Measurements from ENCODE around the gene KCTD15.

DNA sequence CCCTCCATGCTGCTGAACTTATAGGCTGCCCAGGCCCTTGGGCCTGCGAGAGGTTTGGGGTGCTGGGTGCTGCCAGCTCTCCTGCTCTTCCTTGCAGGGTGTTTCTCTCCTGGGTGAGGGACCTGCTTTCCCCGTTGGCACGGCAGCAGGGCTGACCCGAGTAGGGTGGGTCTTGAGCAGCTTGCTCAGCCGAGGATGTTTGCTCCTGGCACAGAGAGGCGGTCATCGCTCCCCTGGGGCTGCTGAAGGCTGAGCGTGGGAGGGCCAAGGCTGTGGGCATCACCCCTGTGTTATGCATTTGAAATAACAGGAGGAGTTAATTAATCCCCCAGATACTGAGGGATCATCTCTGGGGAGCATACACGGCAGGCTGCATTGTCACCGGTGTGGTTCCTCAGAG lies 5.3 kb downstream of the KCTD15 start:
- no peak for TF ChIP-seq POLR2AphosphoS5 (IDR thresholded peaks at IDR 0.05)
- TF ChIP-seq, protein P1, sequence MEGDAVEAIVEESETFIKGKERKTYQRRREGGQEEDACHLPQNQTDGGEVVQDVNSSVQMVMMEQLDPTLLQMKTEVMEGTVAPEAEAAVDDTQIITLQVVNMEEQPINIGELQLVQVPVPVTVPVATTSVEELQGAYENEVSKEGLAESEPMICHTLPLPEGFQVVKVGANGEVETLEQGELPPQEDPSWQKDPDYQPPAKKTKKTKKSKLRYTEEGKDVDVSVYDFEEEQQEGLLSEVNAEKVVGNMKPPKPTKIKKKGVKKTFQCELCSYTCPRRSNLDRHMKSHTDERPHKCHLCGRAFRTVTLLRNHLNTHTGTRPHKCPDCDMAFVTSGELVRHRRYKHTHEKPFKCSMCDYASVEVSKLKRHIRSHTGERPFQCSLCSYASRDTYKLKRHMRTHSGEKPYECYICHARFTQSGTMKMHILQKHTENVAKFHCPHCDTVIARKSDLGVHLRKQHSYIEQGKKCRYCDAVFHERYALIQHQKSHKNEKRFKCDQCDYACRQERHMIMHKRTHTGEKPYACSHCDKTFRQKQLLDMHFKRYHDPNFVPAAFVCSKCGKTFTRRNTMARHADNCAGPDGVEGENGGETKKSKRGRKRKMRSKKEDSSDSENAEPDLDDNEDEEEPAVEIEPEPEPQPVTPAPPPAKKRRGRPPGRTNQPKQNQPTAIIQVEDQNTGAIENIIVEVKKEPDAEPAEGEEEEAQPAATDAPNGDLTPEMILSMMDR (IDR thresholded peaks at IDR 0.05), result no peak

Data from upper lobe of left lung (tissue), 4 donors.